ENCODE results near the gene SND1. TPM values are rescaled to one million over a fixed set of nuclear protein-coding genes. Genes with fewer than 3 reads are reported as not detected.
"Not testable (repeated sequence)": the region's sequence is repeated elsewhere in the genome, so short reads cannot be mapped to it uniquely, and the experiment has no call there.

The SND1 gene
- total and polyA plus RNA-seq, 10 of the 15 experiments (the other 5 are each of a cell fraction or from before 2014, with no cell fraction given) = 52.4 to 270 (median 146) TPM

- TF ChIP-seq MYC (IDR thresholded peaks at IDR 0.05; ENCODE audit: insufficient read depth, insufficient read length, insufficient replicate concordance, low read length, severe bottlenecking) = no peak
- no peak for TF ChIP-seq CREM (IDR thresholded peaks at IDR 0.05; ENCODE audit: low read depth)
- TF ChIP-seq CHD2 (IDR thresholded peaks at IDR 0.05; ENCODE audit: borderline replicate concordance, low read depth, low read length) = no peak
- no peak for TF ChIP-seq TAF1 (IDR thresholded peaks at IDR 0.05; ENCODE audit: borderline replicate concordance, low read depth, low read length)
Observed at GRCh38 chr7:127962589-127963361, 310.8 kb downstream of the SND1 start (continued).

GRCh38 chr7:127963850-127964249, 311.9 kb downstream of the SND1 start:
- DNase-seq (ENCODE audit: low read depth, low spot score); POLR2A ChIA-PET; SMC1A ChIA-PET (ENCODE audit: uncharacterized antibody, unreplicated experiment); H3K9me3 ChIP-seq (replicated peaks; ENCODE audit: control insufficient read depth, insufficient read depth, low read length); H3K27ac ChIP-seq (ENCODE audit: control insufficient read depth, insufficient read depth); CTCF ChIA-PET; RAD21 ChIA-PET (ENCODE audit: unreplicated experiment); H2AFZ ChIP-seq (ENCODE audit: control insufficient read depth, low read depth, low read length); H3K36me3 ChIP-seq (ENCODE audit: control insufficient read depth in 2 of 2, insufficient read depth in 2 of 2, low read length in 1 of 2); FAIRE-seq; H3K79me2 ChIP-seq (ENCODE audit: control insufficient read depth, insufficient read depth, low read length); in situ Hi-C loops (cut with MboI); H3K9ac ChIP-seq (ENCODE audit: control insufficient read depth, insufficient read depth, low read length); BruUV-seq (replicated peaks); H3K27me3 ChIP-seq (replicated peaks in 1 of 2; ENCODE audit: control insufficient read depth in 2 of 2, insufficient read depth in 2 of 2, low read length in 1 of 2); H3K4me3 ChIP-seq; H3K4me2 ChIP-seq (ENCODE audit: control insufficient read depth, insufficient read depth); ATAC-seq; H4K20me1 ChIP-seq (ENCODE audit: control insufficient read depth, insufficient read depth); intact Hi-C loops (cut with micrococcal nuclease; ENCODE audit: unreplicated experiment): not testable (repeated sequence)
- peaks cover 19% of the 10 kb centered on the region for H3K4me1 ChIP-seq (ENCODE audit: control insufficient read depth, insufficient read depth, low read length)
- 75% methylated on average over 1 of the region's 1 CpG for WGBS (ENCODE audit: insufficient coverage, insufficient replicate concordance, low lambda C conversion rate, missing lambda C conversion rate)

GRCh38 chr7:127967281-127967680, 315.3 kb downstream of the SND1 start:
- H3K27me3 ChIP-seq (replicated peaks in 1 of 2; ENCODE audit: control insufficient read depth in 2 of 2, insufficient read depth in 2 of 2, low read length in 1 of 2) = no peaks in the 10 kb centered on the region
- SMC1A ChIA-PET (ENCODE audit: uncharacterized antibody, unreplicated experiment) = no interaction called here
- CTCF ChIA-PET = interaction anchor here (1.2 kb wide), 1 partner anchor 18 kb away, joined by 3 read pairs; no protein-coding TSS in a partner anchor
- TF ChIP-seq USF2 (IDR thresholded peaks at IDR 0.05; ENCODE audit: borderline replicate concordance, low read depth, low read length) = no peak
- no peak for TF ChIP-seq RFX5 (IDR thresholded peaks at IDR 0.05; ENCODE audit: low read depth, low read length)
- TF ChIP-seq EP300 (IDR thresholded peaks at IDR 0.05; ENCODE audit: borderline replicate concordance in 1 of 2, control insufficient read depth in 1 of 2, low read depth in 2 of 2, low read length in 2 of 2) = no peak
- no peak for TF ChIP-seq ZNF384 (IDR thresholded peaks at IDR 0.05; ENCODE audit: borderline replicate concordance, low read depth, low read length)
- TF ChIP-seq ESRRA (IDR thresholded peaks at IDR 0.05; ENCODE audit: low read length) = no peak
- no peak for TF ChIP-seq TCF3 (IDR thresholded peaks at IDR 0.05; ENCODE audit: borderline replicate concordance, insufficient read depth, low read depth, low read length)
- no peak for TF ChIP-seq CHD4 (IDR thresholded peaks at IDR 0.05)
- no peak for TF ChIP-seq ZBTB33 (IDR thresholded peaks at IDR 0.05)
- no peak for TF ChIP-seq JUNB (IDR thresholded peaks at IDR 0.05)

More at GRCh38 chr7:127967281-127967680, 315.3 kb downstream of the SND1 start:
- in situ Hi-C loops (cut with MboI) = no loop called here
- H4K20me1 ChIP-seq (ENCODE audit: control insufficient read depth, insufficient read depth) = no peaks in the 10 kb centered on the region
- FAIRE-seq (no peak), DNase-seq (ENCODE audit: low read depth, low spot score) (no peak), ATAC-seq (no peak)
- 93% methylated on average over 2 of the region's 2 CpGs for WGBS (ENCODE audit: insufficient coverage, insufficient replicate concordance, low lambda C conversion rate, missing lambda C conversion rate)
- H3K9me3 ChIP-seq (replicated peaks; ENCODE audit: control insufficient read depth, insufficient read depth, low read length) = no peaks in the 10 kb centered on the region
- no peaks in the 10 kb centered on the region; the same call in none of the 2 replicates for H3K79me2 ChIP-seq (ENCODE audit: control insufficient read depth, insufficient read depth, low read length)
- H2AFZ ChIP-seq (ENCODE audit: control insufficient read depth, low read depth, low read length) = no peak overlapping the region
- H3K9ac ChIP-seq (ENCODE audit: control insufficient read depth, insufficient read depth, low read length) = no peak overlapping the region
- peaks cover 3 to 4% of the 10 kb centered on the region in 2 experiments; a peak in 2 of 4 replicates for H3K36me3 ChIP-seq (ENCODE audit: control insufficient read depth in 2 of 2, insufficient read depth in 2 of 2, low read length in 1 of 2)
- RAD21 ChIA-PET (ENCODE audit: unreplicated experiment) = no interaction called here
- H3K4me2 ChIP-seq (ENCODE audit: control insufficient read depth, insufficient read depth) = no peak overlapping the region
- no peak overlapping the region for H3K4me3 ChIP-seq
- no peaks in the 10 kb centered on the region for H3K4me1 ChIP-seq (ENCODE audit: control insufficient read depth, insufficient read depth, low read length)
- BruUV-seq (replicated peaks) = no TSS peak
- POLR2A ChIA-PET = no interaction called here
- no peak overlapping the region for H3K27ac ChIP-seq (ENCODE audit: control insufficient read depth, insufficient read depth)
- intact Hi-C loops (cut with micrococcal nuclease; ENCODE audit: unreplicated experiment) = no loop called here

Data from GM12878 (cell line).